ENCODE data around the gene C1QA.

C1QA gene

DNA sequence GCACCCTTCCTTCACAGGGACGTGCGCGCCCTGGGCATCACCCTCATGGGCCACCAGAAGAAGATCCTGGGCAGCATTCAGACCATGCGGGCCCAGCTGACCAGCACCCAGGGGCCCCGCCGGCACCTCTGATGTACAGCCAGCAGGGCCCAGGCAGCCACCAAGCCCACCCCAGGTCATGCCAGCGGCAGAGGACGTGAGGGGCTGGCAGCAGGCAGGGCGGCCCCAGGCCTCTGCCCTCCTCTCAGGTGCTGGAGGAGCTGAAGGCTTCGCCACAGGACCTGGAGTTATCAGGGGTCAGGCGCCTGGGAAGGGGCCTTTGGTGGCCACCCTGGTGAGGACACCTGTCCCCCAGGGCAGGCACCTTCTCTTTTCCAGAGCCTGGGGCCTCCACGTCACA is 34.8 kb upstream of the C1QA start:
- no peak for FAIRE-seq
- TF ChIP-seq POLR2A (IDR thresholded peaks at IDR 0.05; ENCODE audit: low read depth, low read length): no peak

DNA sequence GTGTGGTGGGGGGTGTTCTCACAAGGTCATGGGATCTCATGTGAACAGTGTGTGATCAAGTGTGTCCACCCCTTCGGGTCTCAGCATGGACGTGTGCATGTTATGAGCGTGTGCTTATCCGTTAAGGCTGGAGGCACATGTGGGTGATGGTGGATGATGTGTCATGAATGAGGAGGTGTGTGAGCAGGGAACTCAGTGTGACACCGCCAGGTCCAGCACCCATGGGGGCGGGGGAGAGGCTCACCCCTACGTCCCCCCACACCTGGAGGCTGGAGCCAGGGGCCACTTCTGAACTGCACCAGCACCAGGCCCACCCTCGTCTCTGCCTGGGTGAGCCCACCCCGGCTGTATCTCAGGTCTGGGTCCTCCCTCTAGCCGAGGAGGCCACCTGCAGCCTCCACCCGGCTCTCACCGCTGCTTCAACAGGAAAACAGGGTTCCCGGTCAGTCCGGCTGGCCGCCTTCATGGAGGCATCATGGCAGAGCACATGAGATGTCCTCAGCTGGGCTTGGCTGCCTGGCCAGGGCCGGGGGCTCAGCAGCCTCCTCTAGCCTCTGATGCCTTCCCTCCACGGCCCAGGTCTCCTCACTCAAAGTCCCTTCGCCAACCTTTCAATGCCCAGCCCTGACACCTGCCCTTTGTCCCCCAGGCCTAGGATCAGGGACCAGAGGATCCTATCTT is 34.2 kb upstream of the C1QA start:
- TF ChIP-seq POLR2A (IDR thresholded peaks at IDR 0.05; ENCODE audit: low read depth, low read length): no peak
- FAIRE-seq (no peak), DNase-seq (ENCODE audit: insufficient read length, low spot score) (no peak)

More for the DNA sequence above, 34.8 kb upstream of the C1QA start:
- no peak for DNase-seq (ENCODE audit: insufficient read length, low spot score)

DNA sequence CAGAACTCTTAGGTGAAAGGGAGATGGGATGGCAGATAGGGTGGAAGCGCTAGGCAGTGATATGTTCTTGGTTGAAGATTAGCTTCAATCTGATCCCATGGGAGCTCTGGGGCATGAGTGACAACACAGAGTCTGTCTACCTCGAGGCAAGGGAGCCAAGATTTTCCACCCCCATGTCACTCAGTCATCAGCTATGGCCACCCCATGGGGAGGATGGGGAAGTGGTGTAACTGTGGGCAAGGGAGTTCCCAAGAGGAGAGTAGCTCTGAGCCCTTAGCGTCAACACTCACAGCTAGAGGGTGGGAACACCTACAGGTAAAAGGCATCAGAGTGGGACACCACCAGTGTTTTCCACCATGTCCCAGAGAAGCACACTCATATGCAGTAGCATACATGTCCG is 30.3 kb upstream of the C1QA start:
- no peak for DNase-seq (ENCODE audit: insufficient read length, low spot score)
- TF ChIP-seq POLR2A (IDR thresholded peaks at IDR 0.05; ENCODE audit: low read depth, low read length): no peak
- FAIRE-seq: no peak

DNA sequence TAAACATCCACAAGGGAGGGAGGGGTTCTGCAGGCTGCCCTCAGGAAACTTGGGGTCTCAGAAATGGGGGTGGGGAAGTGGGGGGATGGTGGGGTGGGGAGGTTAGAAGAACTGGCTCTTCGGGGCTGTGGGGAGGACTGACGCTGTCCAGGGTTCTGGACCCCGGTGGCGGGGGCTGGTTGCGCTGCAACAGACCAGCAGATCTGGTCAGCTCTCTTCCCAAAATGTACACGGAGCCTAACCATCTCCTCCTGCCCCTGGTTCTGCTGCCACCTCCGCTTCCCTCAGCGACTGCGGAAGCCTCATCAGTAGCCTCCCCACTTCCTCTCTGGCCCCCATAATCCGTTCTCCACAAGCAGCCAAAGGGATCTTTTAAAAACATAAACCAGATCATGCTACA is 29.3 kb upstream of the C1QA start:
- DNase-seq (ENCODE audit: insufficient read length, low spot score): no peak
- TF ChIP-seq POLR2A (IDR thresholded peaks at IDR 0.05; ENCODE audit: low read depth, low read length): no peak
- no peak for FAIRE-seq

DNA sequence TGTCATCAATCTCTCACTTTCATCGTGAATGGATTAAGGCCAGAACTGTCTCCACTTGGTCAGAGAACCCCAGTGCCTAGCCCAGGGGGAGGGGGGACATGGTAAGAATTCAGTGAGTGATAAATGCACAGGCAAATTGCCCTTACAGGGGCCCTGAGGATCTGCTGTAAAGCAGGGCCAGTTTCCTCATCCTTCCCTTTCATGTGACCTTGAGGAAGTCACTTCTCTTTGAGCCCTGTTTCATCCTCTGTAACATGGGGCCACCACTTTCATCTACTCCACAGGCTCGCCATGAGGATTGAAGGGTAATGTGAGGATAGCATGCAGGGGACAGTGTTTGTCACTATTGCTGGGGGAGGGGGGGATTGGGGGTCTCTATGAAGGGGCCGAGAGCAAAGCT is 28.1 kb upstream of the C1QA start:
- FAIRE-seq (no peak), DNase-seq (ENCODE audit: insufficient read length, low spot score) (no peak)
- TF ChIP-seq POLR2A (IDR thresholded peaks at IDR 0.05; ENCODE audit: low read depth, low read length): no peak

DNA sequence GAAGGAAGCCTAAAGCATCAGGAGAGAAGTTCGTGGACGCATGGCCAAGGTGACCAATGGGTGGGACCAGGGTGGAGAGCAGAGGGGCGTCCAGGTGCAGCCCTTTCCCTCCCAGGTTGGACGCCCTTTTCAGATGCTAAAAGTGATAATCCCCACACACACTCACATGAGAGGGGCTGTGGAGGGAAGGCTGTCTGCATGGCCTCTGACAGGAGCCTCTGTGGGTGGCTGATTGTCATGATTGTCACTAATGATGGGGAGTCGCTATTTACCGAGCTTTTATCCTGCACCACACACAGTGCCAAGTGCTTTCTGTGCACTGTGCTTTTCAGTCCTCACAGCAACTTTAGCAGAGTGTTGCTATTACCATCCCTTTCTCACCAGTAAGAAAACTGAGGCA is 27.1 kb upstream of the C1QA start:
- FAIRE-seq (no peak), DNase-seq (ENCODE audit: insufficient read length, low spot score) (no peak)
- no peak for TF ChIP-seq POLR2A (IDR thresholded peaks at IDR 0.05; ENCODE audit: low read depth, low read length)

DNA sequence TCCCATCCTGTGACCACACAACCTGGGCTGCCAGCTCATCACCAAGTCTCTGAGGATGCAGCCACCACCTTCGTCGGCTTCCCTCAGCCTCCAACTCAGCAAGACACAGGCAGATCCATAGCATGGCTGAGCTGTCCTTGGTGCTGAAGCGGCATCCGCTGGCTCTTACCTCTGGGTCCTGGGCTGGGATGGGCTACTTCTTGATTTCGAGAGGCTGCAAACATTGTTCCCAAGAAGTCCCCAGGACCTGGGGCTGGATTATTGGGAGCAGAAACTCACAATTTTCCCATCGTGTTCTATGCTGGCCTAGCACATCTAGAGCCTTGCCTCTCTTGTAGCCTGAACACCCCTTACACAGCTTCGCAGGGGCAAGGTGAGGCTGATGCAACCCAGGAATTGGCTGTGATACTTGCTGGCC is 24.9 kb upstream of the C1QA start:
- DNase-seq (ENCODE audit: insufficient read length, low spot score): peak; percentile 33
- no peak for TF ChIP-seq POLR2A (IDR thresholded peaks at IDR 0.05; ENCODE audit: low read depth, low read length)
- FAIRE-seq: no peak

DNA sequence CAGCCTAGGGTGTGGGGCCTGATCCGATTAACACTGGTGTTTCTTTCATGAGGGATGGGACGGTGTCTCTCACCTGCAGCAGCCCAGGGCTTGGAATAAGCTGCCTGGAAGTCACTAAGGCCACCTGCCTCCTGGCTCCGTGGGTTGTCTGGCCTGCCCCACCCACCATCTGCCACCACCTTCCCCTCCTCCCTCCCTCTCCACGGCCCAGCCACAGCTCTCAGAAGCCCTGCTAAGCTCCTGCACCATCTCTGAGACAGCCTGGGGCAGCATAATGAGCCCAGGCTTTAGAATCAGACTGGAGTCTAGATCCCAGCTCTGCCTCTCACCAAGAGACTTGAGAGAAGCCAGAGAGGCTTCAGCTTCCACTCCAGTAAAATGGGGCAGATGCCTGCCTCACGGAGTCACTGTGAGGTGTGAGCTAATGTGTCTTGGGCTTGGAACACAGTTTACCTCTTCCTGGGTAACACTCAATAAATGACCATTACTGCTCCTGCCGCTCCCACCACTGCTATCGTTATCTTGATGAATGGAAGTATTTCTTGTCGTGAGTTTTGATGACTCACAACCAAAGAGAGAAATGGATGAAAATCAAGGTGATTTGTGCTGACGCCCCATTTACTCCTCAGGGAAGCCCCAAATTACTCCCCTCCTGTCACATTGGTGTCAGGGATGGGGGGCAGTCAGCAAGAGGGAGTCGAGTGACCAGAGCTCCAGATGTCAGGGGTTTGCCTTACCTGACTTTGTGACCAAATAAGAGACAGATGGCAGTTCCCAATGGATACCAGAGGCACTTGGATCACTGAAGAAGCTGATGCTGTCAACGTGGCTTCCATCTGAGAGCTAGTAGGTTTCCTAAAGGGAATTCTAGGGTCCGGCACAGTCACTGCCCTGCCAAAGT is 23.5 kb upstream of the C1QA start:
- DNase-seq (ENCODE audit: insufficient read length, low spot score): no peak
- TF ChIP-seq POLR2A (IDR thresholded peaks at IDR 0.05; ENCODE audit: low read depth, low read length): no peak
- no peak for FAIRE-seq

DNA sequence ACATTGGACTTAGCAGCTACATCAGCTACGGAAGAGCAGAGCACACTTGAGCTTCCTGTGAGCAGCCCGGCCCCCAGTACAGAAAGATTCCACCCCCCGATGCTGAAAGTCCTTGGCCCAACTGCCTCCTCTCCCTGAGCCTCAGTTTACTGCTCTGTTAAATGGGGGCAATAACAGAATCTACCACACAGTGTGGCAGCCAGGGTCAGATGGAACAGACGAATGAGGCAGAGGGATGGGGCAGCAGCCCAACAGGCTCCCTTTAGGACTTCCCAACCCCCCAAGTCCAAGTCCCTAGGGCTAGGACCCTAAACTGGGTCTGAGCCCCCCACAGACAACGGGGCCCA is 22.9 kb upstream of the C1QA start:
- no peak for TF ChIP-seq POLR2A (IDR thresholded peaks at IDR 0.05; ENCODE audit: low read depth, low read length)
- FAIRE-seq (no peak), DNase-seq (ENCODE audit: insufficient read length, low spot score) (no peak)

DNA sequence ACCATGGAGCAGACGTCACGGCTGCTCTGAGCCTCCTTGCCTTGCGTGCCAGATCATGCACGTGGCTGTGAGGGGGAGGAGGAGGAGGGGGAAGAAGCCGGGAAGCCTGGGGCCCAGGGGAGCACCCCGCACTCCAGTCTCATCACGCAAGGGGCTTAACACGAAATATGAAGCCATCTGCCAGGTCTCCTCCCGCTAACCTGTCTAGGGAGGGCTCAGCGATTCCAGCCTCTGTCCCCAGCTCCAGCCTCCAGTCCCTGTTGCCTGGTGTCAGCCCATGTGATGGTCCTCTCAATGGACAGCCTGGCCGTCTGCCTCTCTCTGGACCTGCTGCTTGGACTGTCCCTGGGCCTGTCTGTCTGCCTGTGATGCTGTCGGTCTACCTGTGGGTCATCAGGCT is 22.5 kb upstream of the C1QA start:
- TF ChIP-seq POLR2A (IDR thresholded peaks at IDR 0.05; ENCODE audit: low read depth, low read length): no peak
- DNase-seq (ENCODE audit: insufficient read length, low spot score) (no peak), FAIRE-seq (no peak)

DNA sequence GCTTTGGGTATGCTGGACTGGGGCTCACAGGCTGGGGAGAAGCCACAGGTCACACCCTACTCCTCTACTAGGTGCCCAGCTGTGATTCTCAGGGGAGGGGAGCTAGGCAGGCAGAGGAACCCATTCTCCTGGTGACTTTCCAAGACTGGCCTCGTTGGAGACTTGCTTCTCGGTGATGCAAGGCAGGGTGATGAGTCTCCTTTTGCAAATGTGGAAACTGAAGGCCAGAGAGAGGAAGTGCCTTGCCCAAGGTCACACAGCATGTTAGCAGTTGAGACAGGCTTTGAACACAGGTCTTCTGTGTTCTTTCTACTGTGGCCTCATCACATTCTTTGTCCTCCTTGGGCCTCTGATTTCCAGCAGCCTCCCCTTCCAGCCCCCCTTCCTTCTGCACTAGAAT is 20.5 kb upstream of the C1QA start:
- no peak for TF ChIP-seq POLR2A (IDR thresholded peaks at IDR 0.05; ENCODE audit: low read depth, low read length)
- DNase-seq (ENCODE audit: insufficient read length, low spot score) (no peak), FAIRE-seq (no peak)

DNA sequence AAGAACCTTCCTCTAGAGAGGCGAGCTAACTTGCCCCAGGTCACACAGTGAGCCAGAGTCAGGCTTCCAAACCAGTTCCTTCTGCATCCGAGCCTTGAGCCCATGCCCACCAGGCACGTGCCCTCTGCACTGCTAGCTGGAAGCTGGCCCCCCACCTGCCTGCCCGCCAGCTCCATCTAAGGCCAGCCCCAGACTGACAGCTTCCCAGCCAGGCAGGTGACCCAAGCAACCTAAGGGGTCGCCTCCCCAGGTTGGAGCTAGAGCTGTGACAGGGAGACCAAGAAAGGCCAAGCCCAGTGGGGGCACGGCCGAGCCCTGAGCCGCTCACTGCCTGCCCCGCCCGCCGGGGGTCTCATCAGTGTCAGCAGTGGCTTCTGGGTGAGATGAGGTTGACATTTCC is 19.9 kb upstream of the C1QA start:
- FAIRE-seq (no peak), DNase-seq (ENCODE audit: insufficient read length, low spot score) (no peak)
- no peak for TF ChIP-seq POLR2A (IDR thresholded peaks at IDR 0.05; ENCODE audit: low read depth, low read length)

DNA sequence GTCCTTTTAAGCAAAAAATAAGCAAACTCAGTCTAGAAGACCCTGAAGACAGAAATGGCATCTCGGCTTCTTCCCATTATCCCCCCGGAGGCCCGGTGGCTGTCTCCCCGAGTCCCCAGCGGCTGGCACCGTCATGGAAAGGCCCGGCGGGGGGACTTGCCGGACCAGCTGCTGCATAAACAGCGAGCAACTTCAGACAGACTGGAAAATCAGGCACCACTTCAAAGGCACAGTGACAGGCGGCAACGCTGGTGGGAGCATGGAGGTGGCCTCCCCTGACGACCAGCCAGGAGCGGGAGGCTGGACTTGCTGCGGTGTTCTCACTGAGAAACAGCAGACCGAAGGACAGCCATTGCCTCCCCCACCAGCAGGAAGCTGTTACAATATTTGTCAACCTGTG is 18.4 kb upstream of the C1QA start:
- TF ChIP-seq POLR2A (IDR thresholded peaks at IDR 0.05; ENCODE audit: low read depth, low read length): no peak
- DNase-seq (ENCODE audit: insufficient read length, low spot score): no peak
- no peak for FAIRE-seq

DNA sequence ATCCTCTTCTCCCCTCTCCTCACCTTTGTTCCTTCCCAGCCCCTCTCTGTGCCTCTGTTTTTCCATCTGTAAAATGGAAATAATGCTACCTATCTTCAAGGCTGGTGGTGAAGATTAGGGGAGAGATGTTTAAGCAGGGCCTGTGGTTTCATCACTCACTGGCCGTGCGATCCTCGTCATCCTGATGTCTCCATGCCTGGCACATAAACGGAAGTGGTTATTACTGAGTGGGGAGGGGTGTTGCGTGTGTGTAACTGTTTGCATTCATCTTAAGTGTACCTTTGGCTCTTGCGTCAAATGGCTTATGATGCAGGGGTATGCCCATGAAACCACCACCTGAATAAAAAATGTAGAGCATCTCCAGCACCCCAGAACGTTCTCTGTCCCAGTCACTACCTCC is 17.2 kb upstream of the C1QA start:
- DNase-seq (ENCODE audit: insufficient read length, low spot score) (no peak), FAIRE-seq (no peak)
- TF ChIP-seq POLR2A (IDR thresholded peaks at IDR 0.05; ENCODE audit: low read depth, low read length): no peak

DNA sequence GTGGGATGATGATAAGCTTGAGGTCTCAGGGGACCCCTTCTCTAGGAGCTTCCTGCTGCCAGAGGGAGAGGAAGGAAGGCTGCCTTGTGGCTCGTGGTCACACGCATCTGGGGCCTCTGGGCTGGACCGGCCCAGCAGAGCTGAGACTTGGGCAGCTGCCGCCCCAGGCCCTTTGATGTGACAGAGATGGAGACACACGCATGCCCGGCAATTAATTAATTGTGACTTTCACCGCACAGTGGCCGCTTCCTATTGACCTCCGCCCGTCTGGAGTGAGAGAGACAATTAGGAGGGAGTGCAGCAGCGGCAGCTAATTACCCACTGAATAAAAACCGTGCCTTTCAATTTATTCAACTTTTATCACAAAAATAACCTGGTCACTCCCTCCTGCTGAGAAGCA is 16.6 kb upstream of the C1QA start:
- TF ChIP-seq POLR2A (IDR thresholded peaks at IDR 0.05; ENCODE audit: low read depth, low read length): no peak
- FAIRE-seq: no peak
- no peak for DNase-seq (ENCODE audit: insufficient read length, low spot score)

All from H54 (cell line).